AG09309 (cell line): ENCODE results near the gene CLDN22.

Experiments
- DNase-seq: peaks from one replicate; pipeline ENCODE4 v3.0.0-alpha.2; 2010; ENCODE audit warnings: low read depth
- H3K4me3 ChIP-seq: 2 replicates; pipeline ENCODE4 v1.5.1; 2011; ENCODE audit warnings: mild to moderate bottlenecking, low read depth, low read length, moderate library complexity; ENCODE audit not compliant: control insufficient read depth
- TF ChIP-seq, protein P1 (sequence below): IDR thresholded peaks from 2 replicates; pipeline ENCODE4 v1.5.1; 2011; ENCODE audit warnings: mild to moderate bottlenecking, low read depth, low read length, inconsistent platforms; ENCODE audit not compliant: insufficient read depth, control insufficient read depth; ENCODE audit errors: missing control alignments

The CLDN22 gene

GRCh38 chr4:183323295-183323694 is 3.2 kb upstream of the CLDN22 start:
- no peak for DNase-seq
- no peak overlapping the region for H3K4me3 ChIP-seq
- TF ChIP-seq, protein P1, sequence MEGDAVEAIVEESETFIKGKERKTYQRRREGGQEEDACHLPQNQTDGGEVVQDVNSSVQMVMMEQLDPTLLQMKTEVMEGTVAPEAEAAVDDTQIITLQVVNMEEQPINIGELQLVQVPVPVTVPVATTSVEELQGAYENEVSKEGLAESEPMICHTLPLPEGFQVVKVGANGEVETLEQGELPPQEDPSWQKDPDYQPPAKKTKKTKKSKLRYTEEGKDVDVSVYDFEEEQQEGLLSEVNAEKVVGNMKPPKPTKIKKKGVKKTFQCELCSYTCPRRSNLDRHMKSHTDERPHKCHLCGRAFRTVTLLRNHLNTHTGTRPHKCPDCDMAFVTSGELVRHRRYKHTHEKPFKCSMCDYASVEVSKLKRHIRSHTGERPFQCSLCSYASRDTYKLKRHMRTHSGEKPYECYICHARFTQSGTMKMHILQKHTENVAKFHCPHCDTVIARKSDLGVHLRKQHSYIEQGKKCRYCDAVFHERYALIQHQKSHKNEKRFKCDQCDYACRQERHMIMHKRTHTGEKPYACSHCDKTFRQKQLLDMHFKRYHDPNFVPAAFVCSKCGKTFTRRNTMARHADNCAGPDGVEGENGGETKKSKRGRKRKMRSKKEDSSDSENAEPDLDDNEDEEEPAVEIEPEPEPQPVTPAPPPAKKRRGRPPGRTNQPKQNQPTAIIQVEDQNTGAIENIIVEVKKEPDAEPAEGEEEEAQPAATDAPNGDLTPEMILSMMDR, result no peak

- TF ChIP-seq, protein P1, result no peak
These were observed 2.2 kb upstream of the CLDN22 start, which contains the start of gene CLDN24 for GRCh38 chr4:183322326-183322725. TSS of gene CLDN24 (minus strand) at chr4:183322426. CDS start at chr4:183322426, 0 bp downstream.

GRCh38 chr4:183321516-183321915 is 1.4 kb upstream of the CLDN22 start:
- TF ChIP-seq, protein P1, result no peak
- no peak overlapping the region for H3K4me3 ChIP-seq
- no peak for DNase-seq

More at GRCh38 chr4:183322326-183322725, 2.2 kb upstream of the CLDN22 start, which contains the start of gene CLDN24:
- no peak within 1 kb of the TSS for H3K4me3 ChIP-seq
- DNase-seq, result no peak

DNA sequence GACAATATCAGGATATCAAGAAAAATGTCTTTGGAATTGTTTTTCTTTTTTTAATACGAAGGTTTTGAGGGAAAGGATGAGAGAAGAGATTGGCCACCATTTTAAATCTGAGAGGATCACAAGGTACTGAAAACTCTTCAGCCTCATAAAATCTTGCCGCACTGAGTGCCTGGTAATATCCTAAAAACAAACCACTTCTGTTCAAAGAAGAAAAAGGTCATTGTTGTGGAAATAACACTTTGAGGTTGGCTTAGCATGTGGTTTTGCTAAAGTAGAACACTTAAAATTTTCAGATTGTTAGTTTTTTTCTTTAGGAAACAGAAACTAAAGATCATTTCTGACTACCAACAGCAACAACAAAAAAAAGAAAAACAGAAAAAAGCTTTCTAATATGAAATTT is 1.0 kb upstream of the CLDN22 start:
- DNase-seq, result no peak
- TF ChIP-seq, protein P1, result no peak
- H3K4me3 ChIP-seq, result no peak overlapping the region

DNA sequence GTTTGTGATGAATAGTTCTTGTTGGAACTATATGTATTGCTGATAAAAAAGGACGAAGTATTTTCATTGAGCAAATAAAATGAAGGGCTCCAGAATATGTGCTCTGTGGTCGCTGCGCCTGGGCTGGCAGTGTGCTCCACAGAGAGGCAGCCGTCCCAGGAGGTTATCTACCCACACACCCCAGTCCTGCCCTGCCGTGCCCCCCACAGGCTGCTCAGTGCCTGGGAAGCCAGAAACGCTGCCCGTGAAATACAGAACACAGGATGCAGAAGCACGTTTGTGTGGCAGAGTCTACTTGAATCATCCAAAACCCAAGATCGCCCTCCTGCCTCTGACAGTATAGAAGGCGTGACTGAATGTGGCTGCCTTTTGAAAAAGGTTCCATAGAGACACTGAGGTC is 1.4 kb downstream of the CLDN22 start:
- no peak overlapping the region for H3K4me3 ChIP-seq
- TF ChIP-seq, protein P1, result no peak
- no peak for DNase-seq

GRCh38 chr4:183314806-183315205 is 5.3 kb downstream of the CLDN22 start:
- TF ChIP-seq, protein P1, result no peak

DNA sequence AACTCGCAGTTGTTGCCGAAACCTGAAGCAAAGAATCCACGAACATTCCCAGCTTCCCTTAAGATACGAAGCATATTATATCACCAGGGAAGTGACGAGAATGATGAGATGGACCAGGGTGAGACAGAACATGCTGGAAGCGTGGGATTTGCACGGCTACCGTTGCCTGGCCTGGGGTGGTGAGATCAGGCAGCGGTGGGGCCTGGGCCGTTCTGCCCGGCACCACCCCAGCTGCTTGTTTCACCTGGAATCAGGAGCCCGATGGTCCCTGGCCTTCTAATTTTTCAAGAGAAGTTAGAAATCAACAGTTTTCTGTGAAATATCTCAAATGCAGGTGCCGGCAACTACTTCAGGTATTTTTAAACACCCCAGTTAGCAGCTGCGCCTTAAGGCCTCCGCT is 5.7 kb downstream of the CLDN22 start:
- H3K4me3 ChIP-seq, result no peak overlapping the region
- no peak for DNase-seq
- TF ChIP-seq, protein P1, result no peak

More at GRCh38 chr4:183314806-183315205, 5.3 kb downstream of the CLDN22 start:
- DNase-seq, result no peak
- no peak overlapping the region for H3K4me3 ChIP-seq
